Kidney (tissue), 14 donors: ENCODE data around the gene COL5A2. TPM values are rescaled to one million over a fixed set of nuclear protein-coding genes. Genes with fewer than 3 reads are reported as not detected.

Source experiments
- DNase-seq, 5 donors: peaks; one replicate each; pipeline ENCODE4 v3.0.0-alpha.2; 2013 to 2020
- FAIRE-seq: peaks from 2 replicates; lab custom pipeline; 2012; peaks lifted over from hg19 to GRCh38; lab: Jason Lieb, UNC
- H3K27ac ChIP-seq, 2 donors: one replicate each; pipeline ENCODE4 v1.7.0; 2013; ENCODE audit warnings: low read depth in 2 of 2, low read length in 2 of 2, inconsistent platforms in 1 of 2
- H3K27me3 ChIP-seq: one replicate; pipeline ENCODE4 v1.7.1; 2013; ENCODE audit warnings: low read length, inconsistent platforms; ENCODE audit not compliant: control insufficient read depth, insufficient read depth
- H3K36me3 ChIP-seq, 3 donors: one replicate each; pipeline versions ENCODE4 v1.7.0 to v1.7.1; 2013; ENCODE audit warnings: low read length in 3 of 3, control low read depth in 1 of 3, inconsistent platforms in 1 of 3; ENCODE audit not compliant: insufficient read depth in 3 of 3, control insufficient read depth in 2 of 3
- H3K4me1 ChIP-seq, 3 donors: one replicate each; pipeline versions ENCODE4 v1.7.0 to v1.7.1; 2013; ENCODE audit warnings: low read length in 3 of 3, inconsistent platforms in 1 of 3, low read depth in 1 of 3; ENCODE audit not compliant: control insufficient read depth in 2 of 3, insufficient read depth in 2 of 3
- H3K4me3 ChIP-seq, 3 donors: one replicate each; pipeline versions ENCODE4 v1.7.0 to v1.8.1; 2013; ENCODE audit warnings: low read length in 3 of 3, control low read depth in 1 of 3, inconsistent platforms in 1 of 3
- H3K9ac ChIP-seq, 3 donors: one replicate each; pipeline versions ENCODE4 v1.7.0 to v1.7.1; 2013; ENCODE audit warnings: low read length in 3 of 3, control low read depth in 1 of 3, inconsistent platforms in 1 of 3
- H3K9me3 ChIP-seq, 3 donors: one replicate each; pipeline versions ENCODE4 v1.7.0 to v1.7.1; 2013; ENCODE audit warnings: low read length in 3 of 3, control low read depth in 1 of 3, inconsistent platforms in 1 of 3; ENCODE audit not compliant: control insufficient read depth in 2 of 3, insufficient read depth in 1 of 3
- CTCF ChIP-seq: IDR thresholded peaks from 3 replicates; pipeline ENCODE4 v1.5.1; 2012; ENCODE audit warnings: mild to moderate bottlenecking, moderate library complexity, borderline replicate concordance; ENCODE audit not compliant: insufficient read depth; ENCODE audit errors: extremely low read depth
- intact Hi-C: fragments of 100-400 bp; cut with DNase I; formaldehyde crosslinking; loops from one replicate; pipeline ENCODE4 v1.11.1; 2022
- polyA plus RNA-seq: library from polyadenylated mRNA; stranded (reverse); fragments of 350-450 nt; fragmentation: Illumina TruSeq; extraction: RNeasy Lipid Tissue Mini Kit (QIAGEN cat#74804); gene quantifications from one replicate; pipeline ENCODE4 v1.2.3, GENCODE V29; 2014; ENCODE audit warnings: low read depth, low replicate concordance; ENCODE audit not compliant: insufficient read depth
- total RNA-seq: library from RNA; stranded (reverse); fragmentation: NEBNext Ultra II Directional; extraction: Animal tissue kit (Norgen Biotek cat#: 25700); gene quantifications from one replicate; pipeline ENCODE4 v1.2.1, GENCODE V29; 2021
- donor health status: control.
- donor health status: control.
- donor health status: control.
- donor health status: control.
- donor health status: control.
- donor health status: DM: yes; HTN: yes; CAD: no.
- donor health status: Normal renal cell carcinoma (clear cell type).

COL5A2 gene
- total and polyA plus RNA-seq, 2 donors from 2014 or later: 3.6 to 12.3 TPM

- Histone ChIP-seq H3K4me1 (no peaks in the 10 kb centered on the region), H3K4me3 (no peak overlapping the region), H3K27ac (no peak overlapping the region), H3K9me3 (no peaks in the 10 kb centered on the region), H3K36me3 (no peaks in the 10 kb centered on the region), H3K27me3 (no peaks in the 10 kb centered on the region), H3K9ac (no peak overlapping the region)
- no peak for TF ChIP-seq CTCF
- intact Hi-C loops: no loop called here
- no peak for FAIRE-seq
- no peak for DNase-seq
Observed at GRCh38 chr2:189203177-189203799, 23.7 kb upstream of the COL5A2 start.

- FAIRE-seq: no peak
- intact Hi-C loops: no loop called here
Observed at GRCh38 chr2:189199797-189200196, 20.2 kb upstream of the COL5A2 start.

GRCh38 chr2:189192766-189193165 is 13.2 kb upstream of the COL5A2 start:
- no peaks in the 10 kb centered on the region for H3K27me3 ChIP-seq
- no peaks in the 10 kb centered on the region for H3K9me3 ChIP-seq
- no peak overlapping the region for H3K9ac ChIP-seq
- TF ChIP-seq CTCF: no peak
- DNase-seq (no peak), FAIRE-seq (no peak)
- no peak overlapping the region for H3K4me3 ChIP-seq
- intact Hi-C loops: no loop called here
- no peaks in the 10 kb centered on the region for H3K4me1 ChIP-seq
- H3K36me3 ChIP-seq: no peaks in the 10 kb centered on the region
- no peak overlapping the region for H3K27ac ChIP-seq

More at GRCh38 chr2:189199797-189200196, 20.2 kb upstream of the COL5A2 start:
- Histone ChIP-seq H3K27ac (no peak overlapping the region), H3K9me3 (no peaks in the 10 kb centered on the region), H3K9ac (no peak overlapping the region), H3K27me3 (no peaks in the 10 kb centered on the region), H3K4me3 (no peak overlapping the region), H3K4me1 (no peaks in the 10 kb centered on the region), H3K36me3 (no peaks in the 10 kb centered on the region)
- DNase-seq: no peak
- TF ChIP-seq CTCF: no peak

- Histone ChIP-seq H3K9ac (no peak overlapping the region), H3K27me3 (no peaks in the 10 kb centered on the region), H3K9me3 (no peaks in the 10 kb centered on the region), H3K36me3 (no peaks in the 10 kb centered on the region), H3K27ac (no peak overlapping the region), H3K4me3 (no peak overlapping the region), H3K4me1 (no peaks in the 10 kb centered on the region)
- no peak for TF ChIP-seq CTCF
- no peak for FAIRE-seq
- no peak for DNase-seq
- intact Hi-C loops: no loop called here
Observed at GRCh38 chr2:189191766-189192165, 12.2 kb upstream of the COL5A2 start.
